ENCODE results near the gene COBLL1. TPM values are rescaled to one million over a fixed set of nuclear protein-coding genes. Genes with fewer than 3 reads are reported as not detected.

Gene COBLL1
- total and polyA plus RNA-seq, 4 donors = 16.3 to 114 (median 36.4) TPM

DNA sequence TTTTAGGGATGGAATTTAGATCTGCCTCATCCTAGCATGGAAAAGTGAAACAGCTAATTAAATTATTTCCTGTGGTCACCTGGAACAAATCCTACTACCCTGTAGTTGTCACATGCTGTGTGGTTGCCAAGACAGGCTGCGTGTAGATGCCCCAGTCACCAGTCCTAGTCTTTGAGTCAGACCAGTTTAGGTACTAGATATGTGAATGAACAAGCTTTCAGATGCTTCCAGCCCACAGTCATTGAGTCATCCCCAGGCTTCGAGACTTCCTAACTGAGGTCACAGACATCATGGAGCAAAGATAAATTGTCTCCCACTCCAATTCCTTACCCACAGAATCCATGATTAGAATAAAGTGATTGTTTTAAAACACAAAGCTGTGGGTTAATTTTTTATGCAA lies 184.5 kb downstream of the COBLL1 start:
- H3K27me3 ChIP-seq (ENCODE audit: control insufficient read depth in 4 of 4, insufficient read depth in 4 of 4, low read length in 3 of 4) = no peaks in the 10 kb centered on the region
- DNase-seq (ENCODE audit: low spot score) = no peak
- H3K4me1 ChIP-seq (ENCODE audit: control insufficient read depth in 4 of 4, insufficient read depth in 4 of 4, low read length in 3 of 4) = peaks cover 0 to 3% (median under 1%) of the 10 kb centered on the region in 4 donors
- TF ChIP-seq, protein P1, sequence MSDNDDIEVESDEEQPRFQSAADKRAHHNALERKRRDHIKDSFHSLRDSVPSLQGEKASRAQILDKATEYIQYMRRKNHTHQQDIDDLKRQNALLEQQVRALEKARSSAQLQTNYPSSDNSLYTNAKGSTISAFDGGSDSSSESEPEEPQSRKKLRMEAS (IDR thresholded peaks at IDR 0.05) = no peak
- TF ChIP-seq RAD21 (IDR thresholded peaks at IDR 0.05) (no peak), YY1 (IDR thresholded peaks at IDR 0.05) (no peak), EGR1 (IDR thresholded peaks at IDR 0.05; ENCODE audit: low read depth in 2 of 2) (no peak), RXRA (IDR thresholded peaks at IDR 0.05) (no peak), HNF4G (IDR thresholded peaks at IDR 0.05) (no peak), FOXA1 (IDR thresholded peaks at IDR 0.05) (no peak)
- TF ChIP-seq, protein P2, sequence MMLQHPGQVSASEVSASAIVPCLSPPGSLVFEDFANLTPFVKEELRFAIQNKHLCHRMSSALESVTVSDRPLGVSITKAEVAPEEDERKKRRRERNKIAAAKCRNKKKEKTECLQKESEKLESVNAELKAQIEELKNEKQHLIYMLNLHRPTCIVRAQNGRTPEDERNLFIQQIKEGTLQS (IDR thresholded peaks at IDR 0.05) = no peak
- no peaks in the 10 kb centered on the region for H3K9me3 ChIP-seq (ENCODE audit: control insufficient read depth in 4 of 4, low read length in 3 of 4)
- no peak overlapping the region for H3K27ac ChIP-seq (ENCODE audit: low read depth in 1 of 2, low read length in 2 of 2)
- WGBS = 87% methylated on average over 2 of the region's 2 CpGs
- no peak overlapping the region for H3K9ac ChIP-seq (ENCODE audit: low read depth in 1 of 2, low read length in 2 of 2)
- H3K4me3 ChIP-seq (ENCODE audit: low read depth in 1 of 3, low read length in 3 of 3) = no peak overlapping the region
- no peaks in the 10 kb centered on the region for H3K36me3 ChIP-seq (ENCODE audit: control insufficient read depth in 4 of 4, insufficient read depth in 3 of 4, low read depth in 1 of 4, low read length in 3 of 4)

DNA sequence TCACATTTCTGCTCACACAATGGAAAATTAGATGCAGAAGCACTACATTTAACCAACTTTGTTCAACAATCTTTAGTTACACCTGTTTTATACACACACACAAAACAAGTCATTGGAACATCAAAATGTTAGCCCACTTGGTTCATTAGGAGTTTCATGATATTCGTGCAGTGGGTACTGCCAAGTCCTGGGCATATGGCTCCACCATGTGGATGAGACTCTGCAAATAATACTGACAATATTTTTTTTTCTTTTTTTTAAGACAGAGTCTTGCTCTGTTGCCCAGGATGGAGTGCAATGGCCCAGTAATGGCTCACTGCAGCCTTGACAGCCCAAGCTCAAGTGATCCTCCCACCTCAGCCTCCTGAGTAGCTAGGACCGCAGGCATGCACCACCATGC lies 185.9 kb downstream of the COBLL1 start:
- Histone ChIP-seq H3K27me3 (ENCODE audit: control insufficient read depth in 4 of 4, insufficient read depth in 4 of 4, low read length in 3 of 4) (no peaks in the 10 kb centered on the region), H3K4me3 (ENCODE audit: low read depth in 1 of 3, low read length in 3 of 3) (no peak overlapping the region), H3K36me3 (ENCODE audit: control insufficient read depth in 4 of 4, insufficient read depth in 3 of 4, low read depth in 1 of 4, low read length in 3 of 4) (no peaks in the 10 kb centered on the region), H3K27ac (ENCODE audit: low read depth in 1 of 2, low read length in 2 of 2) (no peak overlapping the region), H3K9ac (ENCODE audit: low read depth in 1 of 2, low read length in 2 of 2) (no peak overlapping the region), H3K9me3 (ENCODE audit: control insufficient read depth in 4 of 4, low read length in 3 of 4) (peaks cover 0 to 3% (median 1%) of the 10 kb centered on the region in 4 donors), H3K4me1 (ENCODE audit: control insufficient read depth in 4 of 4, insufficient read depth in 4 of 4, low read length in 3 of 4) (no peaks in the 10 kb centered on the region)
- TF ChIP-seq RAD21 (IDR thresholded peaks at IDR 0.05) = peak; percentile 34 to 58
- TF ChIP-seq, protein P1 (IDR thresholded peaks at IDR 0.05) = no peak
- no peak for DNase-seq (ENCODE audit: low spot score)
- WGBS = 91% methylated on average over 2 of the region's 2 CpGs

DNA sequence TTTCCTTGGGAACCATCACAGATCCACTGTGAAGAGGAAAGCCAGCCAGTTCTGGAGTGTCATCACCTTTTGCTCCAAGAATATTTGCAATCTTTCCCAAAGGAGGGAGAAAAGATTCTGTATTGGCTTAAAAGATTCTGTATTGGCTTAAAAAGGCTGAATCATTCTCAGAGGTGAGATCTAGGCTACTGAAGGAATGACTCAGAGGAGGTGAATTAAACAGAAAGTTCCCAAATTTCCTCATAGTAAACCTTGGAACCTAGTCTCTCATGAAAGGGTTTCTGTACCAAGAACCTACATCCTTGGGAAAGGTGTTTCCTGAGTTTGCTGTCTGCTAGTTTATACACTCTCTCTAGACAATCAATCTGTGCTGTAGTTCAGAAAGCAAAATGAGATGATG lies 186.3 kb downstream of the COBLL1 start:
- Histone ChIP-seq H3K9ac (ENCODE audit: low read depth in 1 of 2, low read length in 2 of 2) (no peak overlapping the region), H3K9me3 (ENCODE audit: control insufficient read depth in 4 of 4, low read length in 3 of 4) (peaks cover 0 to 3% (median 3%) of the 10 kb centered on the region in 4 donors), H3K27ac (ENCODE audit: low read depth in 1 of 2, low read length in 2 of 2) (no peak overlapping the region), H3K4me3 (ENCODE audit: low read depth in 1 of 3, low read length in 3 of 3) (no peak overlapping the region), H3K36me3 (ENCODE audit: control insufficient read depth in 4 of 4, insufficient read depth in 3 of 4, low read depth in 1 of 4, low read length in 3 of 4) (no peaks in the 10 kb centered on the region), H3K4me1 (ENCODE audit: control insufficient read depth in 4 of 4, insufficient read depth in 4 of 4, low read length in 3 of 4) (no peaks in the 10 kb centered on the region), H3K27me3 (ENCODE audit: control insufficient read depth in 4 of 4, insufficient read depth in 4 of 4, low read length in 3 of 4) (no peaks in the 10 kb centered on the region)
- TF ChIP-seq, protein P1 (IDR thresholded peaks at IDR 0.05) = no peak
- TF ChIP-seq SP1 (IDR thresholded peaks at IDR 0.05) = no peak
- TF ChIP-seq TAF1 (conservative IDR thresholded peaks at IDR 0.05) = no peak
- no peak for DNase-seq (ENCODE audit: low spot score)

DNA sequence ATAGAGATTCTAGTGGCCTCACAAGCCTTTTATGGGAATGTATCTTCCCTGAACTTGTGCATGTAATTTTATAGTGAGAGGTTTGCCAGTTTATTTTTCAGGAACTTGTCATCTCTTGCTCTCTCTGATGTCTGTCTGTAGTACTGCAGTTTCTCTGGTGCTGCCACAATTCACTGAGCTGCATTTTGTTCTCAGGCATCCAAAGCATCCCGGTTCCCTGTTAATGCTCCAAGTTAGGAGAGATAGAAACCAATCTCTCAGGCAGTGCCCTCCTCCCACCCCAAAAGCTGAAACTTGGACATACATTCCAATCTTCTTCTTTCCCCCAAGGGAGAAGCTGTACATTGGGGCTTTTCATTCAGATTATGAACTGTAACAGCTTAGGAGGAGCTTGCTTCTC lies 190.3 kb downstream of the COBLL1 start:
- 81% methylated on average over 1 of the region's 1 CpG for WGBS
- Histone ChIP-seq H3K4me1 (ENCODE audit: control insufficient read depth in 4 of 4, insufficient read depth in 4 of 4, low read length in 3 of 4) (no peaks in the 10 kb centered on the region), H3K9me3 (ENCODE audit: control insufficient read depth in 4 of 4, low read length in 3 of 4) (peaks cover 5 to 10% (median 5%) of the 10 kb centered on the region in 4 donors), H3K9ac (ENCODE audit: low read depth in 1 of 2, low read length in 2 of 2) (no peak overlapping the region), H3K4me3 (ENCODE audit: low read depth in 1 of 3, low read length in 3 of 3) (no peak overlapping the region), H3K36me3 (ENCODE audit: control insufficient read depth in 4 of 4, insufficient read depth in 3 of 4, low read depth in 1 of 4, low read length in 3 of 4) (no peaks in the 10 kb centered on the region), H3K27ac (ENCODE audit: low read depth in 1 of 2, low read length in 2 of 2) (no peak overlapping the region), H3K27me3 (ENCODE audit: control insufficient read depth in 4 of 4, insufficient read depth in 4 of 4, low read length in 3 of 4) (no peaks in the 10 kb centered on the region)
- DNase-seq (ENCODE audit: low spot score) = no peak
- TF ChIP-seq, protein P2 (IDR thresholded peaks at IDR 0.05) = no peak
- TF ChIP-seq FOXA1 (IDR thresholded peaks at IDR 0.05) = no peak
- TF ChIP-seq YY1 (IDR thresholded peaks at IDR 0.05) = no peak
- TF ChIP-seq RXRA (IDR thresholded peaks at IDR 0.05) = no peak
- TF ChIP-seq SP1 (IDR thresholded peaks at IDR 0.05) = no peak
- no peak for TF ChIP-seq RAD21 (IDR thresholded peaks at IDR 0.05)
- TF ChIP-seq JUND (IDR thresholded peaks at IDR 0.05) = no peak
- TF ChIP-seq NR2F2 (IDR thresholded peaks at IDR 0.05) = no peak
- TF ChIP-seq GABPA (IDR thresholded peaks at IDR 0.05 in 1 of 2, conservative IDR thresholded peaks at IDR 0.05 in 1 of 2) = no peak
- no peak for TF ChIP-seq HNF4A (conservative IDR thresholded peaks at IDR 0.05)
- TF ChIP-seq EGR1 (IDR thresholded peaks at IDR 0.05; ENCODE audit: low read depth in 2 of 2) = no peak
- TF ChIP-seq, protein P3, sequence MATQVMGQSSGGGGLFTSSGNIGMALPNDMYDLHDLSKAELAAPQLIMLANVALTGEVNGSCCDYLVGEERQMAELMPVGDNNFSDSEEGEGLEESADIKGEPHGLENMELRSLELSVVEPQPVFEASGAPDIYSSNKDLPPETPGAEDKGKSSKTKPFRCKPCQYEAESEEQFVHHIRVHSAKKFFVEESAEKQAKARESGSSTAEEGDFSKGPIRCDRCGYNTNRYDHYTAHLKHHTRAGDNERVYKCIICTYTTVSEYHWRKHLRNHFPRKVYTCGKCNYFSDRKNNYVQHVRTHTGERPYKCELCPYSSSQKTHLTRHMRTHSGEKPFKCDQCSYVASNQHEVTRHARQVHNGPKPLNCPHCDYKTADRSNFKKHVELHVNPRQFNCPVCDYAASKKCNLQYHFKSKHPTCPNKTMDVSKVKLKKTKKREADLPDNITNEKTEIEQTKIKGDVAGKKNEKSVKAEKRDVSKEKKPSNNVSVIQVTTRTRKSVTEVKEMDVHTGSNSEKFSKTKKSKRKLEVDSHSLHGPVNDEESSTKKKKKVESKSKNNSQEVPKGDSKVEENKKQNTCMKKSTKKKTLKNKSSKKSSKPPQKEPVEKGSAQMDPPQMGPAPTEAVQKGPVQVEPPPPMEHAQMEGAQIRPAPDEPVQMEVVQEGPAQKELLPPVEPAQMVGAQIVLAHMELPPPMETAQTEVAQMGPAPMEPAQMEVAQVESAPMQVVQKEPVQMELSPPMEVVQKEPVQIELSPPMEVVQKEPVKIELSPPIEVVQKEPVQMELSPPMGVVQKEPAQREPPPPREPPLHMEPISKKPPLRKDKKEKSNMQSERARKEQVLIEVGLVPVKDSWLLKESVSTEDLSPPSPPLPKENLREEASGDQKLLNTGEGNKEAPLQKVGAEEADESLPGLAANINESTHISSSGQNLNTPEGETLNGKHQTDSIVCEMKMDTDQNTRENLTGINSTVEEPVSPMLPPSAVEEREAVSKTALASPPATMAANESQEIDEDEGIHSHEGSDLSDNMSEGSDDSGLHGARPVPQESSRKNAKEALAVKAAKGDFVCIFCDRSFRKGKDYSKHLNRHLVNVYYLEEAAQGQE (IDR thresholded peaks at IDR 0.05) = no peak
- TF ChIP-seq, protein P4, sequence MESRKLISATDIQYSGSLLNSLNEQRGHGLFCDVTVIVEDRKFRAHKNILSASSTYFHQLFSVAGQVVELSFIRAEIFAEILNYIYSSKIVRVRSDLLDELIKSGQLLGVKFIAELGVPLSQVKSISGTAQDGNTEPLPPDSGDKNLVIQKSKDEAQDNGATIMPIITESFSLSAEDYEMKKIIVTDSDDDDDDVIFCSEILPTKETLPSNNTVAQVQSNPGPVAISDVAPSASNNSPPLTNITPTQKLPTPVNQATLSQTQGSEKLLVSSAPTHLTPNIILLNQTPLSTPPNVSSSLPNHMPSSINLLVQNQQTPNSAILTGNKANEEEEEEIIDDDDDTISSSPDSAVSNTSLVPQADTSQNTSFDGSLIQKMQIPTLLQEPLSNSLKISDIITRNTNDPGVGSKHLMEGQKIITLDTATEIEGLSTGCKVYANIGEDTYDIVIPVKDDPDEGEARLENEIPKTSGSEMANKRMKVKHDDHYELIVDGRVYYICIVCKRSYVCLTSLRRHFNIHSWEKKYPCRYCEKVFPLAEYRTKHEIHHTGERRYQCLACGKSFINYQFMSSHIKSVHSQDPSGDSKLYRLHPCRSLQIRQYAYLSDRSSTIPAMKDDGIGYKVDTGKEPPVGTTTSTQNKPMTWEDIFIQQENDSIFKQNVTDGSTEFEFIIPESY (IDR thresholded peaks at IDR 0.05) = no peak
